ENCODE data around the gene PRCC. TPM values are rescaled to one million over a fixed set of nuclear protein-coding genes. Genes with fewer than 3 reads are reported as not detected.

The PRCC gene
- total and polyA plus RNA-seq, 2 of the 13 experiments (the other 11 are each of a cell fraction or from before 2014, with no cell fraction given): 24.2 to 40.5 TPM

DNA sequence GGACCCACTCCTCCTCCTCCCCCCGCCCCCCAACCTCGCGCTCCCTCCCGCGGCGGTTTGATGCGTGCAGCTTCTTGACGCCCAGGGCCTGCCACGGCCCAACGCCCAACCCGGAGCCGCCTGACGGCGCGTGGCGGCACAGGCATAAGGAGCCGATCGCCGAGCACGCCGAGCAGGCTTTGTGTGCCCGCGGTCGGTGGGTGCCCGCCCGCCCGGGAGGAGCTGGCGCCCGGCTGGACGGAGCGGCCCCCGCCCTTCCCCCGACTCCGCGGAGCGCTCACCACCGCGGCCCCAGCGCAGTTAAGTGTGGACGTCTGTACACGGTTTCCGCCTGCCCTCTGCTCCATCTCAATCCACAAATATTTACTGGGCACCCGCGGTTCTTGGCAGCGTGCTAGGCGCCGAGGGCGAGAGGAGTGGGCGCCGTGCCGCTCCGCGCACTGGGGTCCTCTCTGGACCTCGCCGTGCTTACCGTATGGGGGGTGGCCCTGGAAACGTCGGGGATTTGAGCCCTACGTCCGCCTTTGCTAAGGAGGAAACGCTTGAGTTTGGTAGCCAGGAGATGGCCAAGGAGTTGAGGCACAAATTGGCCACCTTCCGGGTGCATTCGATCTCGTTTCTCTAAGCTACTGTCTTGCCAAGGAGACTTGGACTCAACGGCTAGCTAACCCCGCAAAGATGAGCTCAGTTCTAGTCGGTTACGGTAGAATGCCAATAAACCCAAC lies 15.4 kb upstream of the PRCC start (continued):
- TF ChIP-seq ZNF772 (CRISPR knock-in tag; IDR thresholded peaks at IDR 0.05) (no peak), HMGA1 (CRISPR knock-in tag; conservative IDR thresholded peaks at IDR 0.05) (no peak), ZBTB7B (CRISPR knock-in tag; IDR thresholded peaks at IDR 0.05) (peak; percentile 64; the same call in 1 of the 2 replicates), ZNF460 (CRISPR knock-in tag; IDR thresholded peaks at IDR 0.05; ENCODE audit: borderline replicate concordance) (no peak), ZNF558 (CRISPR knock-in tag; IDR thresholded peaks at IDR 0.05; ENCODE audit: borderline replicate concordance) (no peak; the same call in 1 of the 2 replicates), ZKSCAN1 (IDR thresholded peaks at IDR 0.05; ENCODE audit: low read length) (no peak), RXRA (CRISPR knock-in tag; IDR thresholded peaks at IDR 0.05) (no peak), ONECUT2 (CRISPR knock-in tag; IDR thresholded peaks at IDR 0.05) (no peak; the same call in 1 of the 2 replicates), ERF (CRISPR knock-in tag; IDR thresholded peaks at IDR 0.05) (peak; percentile 72), ZBTB1 (CRISPR knock-in tag; IDR thresholded peaks at IDR 0.05; ENCODE audit: borderline replicate concordance) (no peak), ATRX (CRISPR knock-in tag; IDR thresholded peaks at IDR 0.05; ENCODE audit: borderline replicate concordance) (no peak)
- TF ChIP-seq, protein P1, sequence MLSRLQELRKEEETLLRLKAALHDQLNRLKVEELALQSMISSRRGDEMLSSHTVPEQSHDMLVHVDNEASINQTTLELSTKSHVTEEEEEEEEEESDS (CRISPR knock-in tag; IDR thresholded peaks at IDR 0.05; ENCODE audit: borderline replicate concordance): no peak
- TF ChIP-seq, protein P2, sequence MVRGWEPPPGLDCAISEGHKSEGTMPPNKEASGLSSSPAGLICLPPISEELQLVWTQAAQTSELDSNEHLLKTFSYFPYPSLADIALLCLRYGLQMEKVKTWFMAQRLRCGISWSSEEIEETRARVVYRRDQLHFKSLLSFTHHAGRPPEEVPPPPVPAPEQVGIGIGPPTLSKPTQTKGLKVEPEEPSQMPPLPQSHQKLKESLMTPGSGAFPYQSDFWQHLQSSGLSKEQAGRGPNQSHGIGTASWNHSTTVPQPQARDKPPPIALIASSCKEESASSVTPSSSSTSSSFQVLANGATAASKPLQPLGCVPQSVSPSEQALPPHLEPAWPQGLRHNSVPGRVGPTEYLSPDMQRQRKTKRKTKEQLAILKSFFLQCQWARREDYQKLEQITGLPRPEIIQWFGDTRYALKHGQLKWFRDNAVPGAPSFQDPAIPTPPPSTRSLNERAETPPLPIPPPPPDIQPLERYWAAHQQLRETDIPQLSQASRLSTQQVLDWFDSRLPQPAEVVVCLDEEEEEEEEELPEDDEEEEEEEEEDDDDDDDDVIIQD (CRISPR knock-in tag; IDR thresholded peaks at IDR 0.05; ENCODE audit: low read depth): no peak
- TF ChIP-seq, protein P3, sequence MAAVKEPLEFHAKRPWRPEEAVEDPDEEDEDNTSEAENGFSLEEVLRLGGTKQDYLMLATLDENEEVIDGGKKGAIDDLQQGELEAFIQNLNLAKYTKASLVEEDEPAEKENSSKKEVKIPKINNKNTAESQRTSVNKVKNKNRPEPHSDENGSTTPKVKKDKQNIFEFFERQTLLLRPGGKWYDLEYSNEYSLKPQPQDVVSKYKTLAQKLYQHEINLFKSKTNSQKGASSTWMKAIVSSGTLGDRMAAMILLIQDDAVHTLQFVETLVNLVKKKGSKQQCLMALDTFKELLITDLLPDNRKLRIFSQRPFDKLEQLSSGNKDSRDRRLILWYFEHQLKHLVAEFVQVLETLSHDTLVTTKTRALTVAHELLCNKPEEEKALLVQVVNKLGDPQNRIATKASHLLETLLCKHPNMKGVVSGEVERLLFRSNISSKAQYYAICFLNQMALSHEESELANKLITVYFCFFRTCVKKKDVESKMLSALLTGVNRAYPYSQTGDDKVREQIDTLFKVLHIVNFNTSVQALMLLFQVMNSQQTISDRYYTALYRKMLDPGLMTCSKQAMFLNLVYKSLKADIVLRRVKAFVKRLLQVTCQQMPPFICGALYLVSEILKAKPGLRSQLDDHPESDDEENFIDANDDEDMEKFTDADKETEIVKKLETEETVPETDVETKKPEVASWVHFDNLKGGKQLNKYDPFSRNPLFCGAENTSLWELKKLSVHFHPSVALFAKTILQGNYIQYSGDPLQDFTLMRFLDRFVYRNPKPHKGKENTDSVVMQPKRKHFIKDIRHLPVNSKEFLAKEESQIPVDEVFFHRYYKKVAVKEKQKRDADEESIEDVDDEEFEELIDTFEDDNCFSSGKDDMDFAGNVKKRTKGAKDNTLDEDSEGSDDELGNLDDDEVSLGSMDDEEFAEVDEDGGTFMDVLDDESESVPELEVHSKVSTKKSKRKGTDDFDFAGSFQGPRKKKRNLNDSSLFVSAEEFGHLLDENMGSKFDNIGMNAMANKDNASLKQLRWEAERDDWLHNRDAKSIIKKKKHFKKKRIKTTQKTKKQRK (IDR thresholded peaks at IDR 0.05; ENCODE audit: low read length): no peak
- TF ChIP-seq, protein P4, sequence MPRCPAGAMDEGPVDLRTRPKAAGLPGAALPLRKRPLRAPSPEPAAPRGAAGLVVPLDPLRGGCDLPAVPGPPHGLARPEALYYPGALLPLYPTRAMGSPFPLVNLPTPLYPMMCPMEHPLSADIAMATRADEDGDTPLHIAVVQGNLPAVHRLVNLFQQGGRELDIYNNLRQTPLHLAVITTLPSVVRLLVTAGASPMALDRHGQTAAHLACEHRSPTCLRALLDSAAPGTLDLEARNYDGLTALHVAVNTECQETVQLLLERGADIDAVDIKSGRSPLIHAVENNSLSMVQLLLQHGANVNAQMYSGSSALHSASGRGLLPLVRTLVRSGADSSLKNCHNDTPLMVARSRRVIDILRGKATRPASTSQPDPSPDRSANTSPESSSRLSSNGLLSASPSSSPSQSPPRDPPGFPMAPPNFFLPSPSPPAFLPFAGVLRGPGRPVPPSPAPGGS (CRISPR knock-in tag; IDR thresholded peaks at IDR 0.05): peak; percentile 52; the same call in 1 of the 2 replicates
- TF ChIP-seq, protein P5, sequence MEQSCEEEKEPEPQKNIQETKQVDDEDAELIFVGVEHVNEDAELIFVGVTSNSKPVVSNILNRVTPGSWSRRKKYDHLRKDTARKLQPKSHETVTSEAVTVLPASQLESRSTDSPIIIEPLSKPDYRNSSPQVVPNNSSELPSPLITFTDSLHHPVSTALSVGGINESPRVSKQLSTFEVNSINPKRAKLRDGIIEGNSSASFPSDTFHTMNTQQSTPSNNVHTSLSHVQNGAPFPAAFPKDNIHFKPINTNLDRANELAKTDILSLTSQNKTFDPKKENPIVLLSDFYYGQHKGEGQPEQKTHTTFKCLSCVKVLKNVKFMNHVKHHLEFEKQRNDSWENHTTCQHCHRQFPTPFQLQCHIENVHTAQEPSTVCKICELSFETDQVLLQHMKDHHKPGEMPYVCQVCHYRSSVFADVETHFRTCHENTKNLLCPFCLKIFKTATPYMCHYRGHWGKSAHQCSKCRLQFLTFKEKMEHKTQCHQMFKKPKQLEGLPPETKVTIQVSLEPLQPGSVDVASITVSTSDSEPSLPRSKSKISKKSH (CRISPR knock-in tag; IDR thresholded peaks at IDR 0.05; ENCODE audit: borderline replicate concordance): peak; percentile 73
- TF ChIP-seq, protein P6, sequence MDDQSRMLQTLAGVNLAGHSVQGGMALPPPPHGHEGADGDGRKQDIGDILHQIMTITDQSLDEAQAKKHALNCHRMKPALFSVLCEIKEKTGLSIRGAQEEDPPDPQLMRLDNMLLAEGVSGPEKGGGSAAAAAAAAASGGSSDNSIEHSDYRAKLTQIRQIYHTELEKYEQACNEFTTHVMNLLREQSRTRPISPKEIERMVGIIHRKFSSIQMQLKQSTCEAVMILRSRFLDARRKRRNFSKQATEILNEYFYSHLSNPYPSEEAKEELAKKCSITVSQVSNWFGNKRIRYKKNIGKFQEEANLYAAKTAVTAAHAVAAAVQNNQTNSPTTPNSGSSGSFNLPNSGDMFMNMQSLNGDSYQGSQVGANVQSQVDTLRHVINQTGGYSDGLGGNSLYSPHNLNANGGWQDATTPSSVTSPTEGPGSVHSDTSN (CRISPR knock-in tag; IDR thresholded peaks at IDR 0.05; ENCODE audit: borderline replicate concordance): peak; percentile 60; the same call in 1 of the 2 replicates
- TF ChIP-seq, protein P7, sequence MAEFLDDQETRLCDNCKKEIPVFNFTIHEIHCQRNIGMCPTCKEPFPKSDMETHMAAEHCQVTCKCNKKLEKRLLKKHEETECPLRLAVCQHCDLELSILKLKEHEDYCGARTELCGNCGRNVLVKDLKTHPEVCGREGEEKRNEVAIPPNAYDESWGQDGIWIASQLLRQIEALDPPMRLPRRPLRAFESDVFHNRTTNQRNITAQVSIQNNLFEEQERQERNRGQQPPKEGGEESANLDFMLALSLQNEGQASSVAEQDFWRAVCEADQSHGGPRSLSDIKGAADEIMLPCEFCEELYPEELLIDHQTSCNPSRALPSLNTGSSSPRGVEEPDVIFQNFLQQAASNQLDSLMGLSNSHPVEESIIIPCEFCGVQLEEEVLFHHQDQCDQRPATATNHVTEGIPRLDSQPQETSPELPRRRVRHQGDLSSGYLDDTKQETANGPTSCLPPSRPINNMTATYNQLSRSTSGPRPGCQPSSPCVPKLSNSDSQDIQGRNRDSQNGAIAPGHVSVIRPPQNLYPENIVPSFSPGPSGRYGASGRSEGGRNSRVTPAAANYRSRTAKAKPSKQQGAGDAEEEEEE (CRISPR knock-in tag; IDR thresholded peaks at IDR 0.05; ENCODE audit: borderline replicate concordance): no peak
